ENCODE data around the gene PAPLN.
A peak's percentile ranks its signal among the peaks of the same experiment; 100 is the strongest.

The PAPLN gene

DNA sequence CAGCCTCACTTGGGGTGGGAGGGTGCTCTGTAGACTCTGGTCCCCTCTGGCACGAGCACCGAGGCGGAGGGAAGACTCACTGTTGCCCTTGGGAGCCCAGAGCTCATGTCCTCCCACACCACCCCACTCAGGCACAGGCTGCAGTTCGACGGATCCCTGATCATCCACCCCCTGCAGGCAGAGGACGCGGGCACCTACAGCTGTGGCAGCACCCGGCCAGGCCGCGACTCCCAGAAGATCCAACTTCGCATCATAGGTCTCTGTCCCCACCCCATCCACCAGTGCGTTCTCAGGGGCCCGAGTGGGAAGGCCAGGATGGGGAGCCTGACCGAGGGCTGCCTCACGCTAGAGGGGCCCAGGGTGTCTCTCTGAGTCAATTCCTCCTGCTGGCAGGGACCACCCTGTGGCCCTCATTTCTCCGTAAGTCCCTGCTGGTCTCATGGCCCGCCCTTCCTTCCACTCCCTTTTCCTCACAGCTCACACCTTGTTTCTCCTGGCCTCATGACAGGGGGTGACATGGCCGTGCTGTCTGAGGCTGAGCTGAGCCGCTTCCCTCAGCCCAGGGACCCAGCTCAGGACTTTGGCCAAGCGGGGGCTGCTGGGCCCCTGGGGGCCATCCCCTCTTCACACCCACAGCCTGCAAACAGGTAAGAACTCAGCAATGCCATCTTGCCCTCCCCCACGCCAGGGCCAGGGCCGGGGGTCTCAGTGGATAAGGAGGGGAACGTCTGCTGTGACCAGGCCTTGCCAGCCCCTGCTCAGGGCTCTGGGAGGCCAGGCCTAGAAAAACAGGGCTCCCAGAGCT, 27.0 kb downstream of the PAPLN start:
- TF ChIP-seq, protein P1, sequence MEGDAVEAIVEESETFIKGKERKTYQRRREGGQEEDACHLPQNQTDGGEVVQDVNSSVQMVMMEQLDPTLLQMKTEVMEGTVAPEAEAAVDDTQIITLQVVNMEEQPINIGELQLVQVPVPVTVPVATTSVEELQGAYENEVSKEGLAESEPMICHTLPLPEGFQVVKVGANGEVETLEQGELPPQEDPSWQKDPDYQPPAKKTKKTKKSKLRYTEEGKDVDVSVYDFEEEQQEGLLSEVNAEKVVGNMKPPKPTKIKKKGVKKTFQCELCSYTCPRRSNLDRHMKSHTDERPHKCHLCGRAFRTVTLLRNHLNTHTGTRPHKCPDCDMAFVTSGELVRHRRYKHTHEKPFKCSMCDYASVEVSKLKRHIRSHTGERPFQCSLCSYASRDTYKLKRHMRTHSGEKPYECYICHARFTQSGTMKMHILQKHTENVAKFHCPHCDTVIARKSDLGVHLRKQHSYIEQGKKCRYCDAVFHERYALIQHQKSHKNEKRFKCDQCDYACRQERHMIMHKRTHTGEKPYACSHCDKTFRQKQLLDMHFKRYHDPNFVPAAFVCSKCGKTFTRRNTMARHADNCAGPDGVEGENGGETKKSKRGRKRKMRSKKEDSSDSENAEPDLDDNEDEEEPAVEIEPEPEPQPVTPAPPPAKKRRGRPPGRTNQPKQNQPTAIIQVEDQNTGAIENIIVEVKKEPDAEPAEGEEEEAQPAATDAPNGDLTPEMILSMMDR (IDR thresholded peaks at IDR 0.05; ENCODE audit: insufficient read depth, low read depth, low read length, missing control alignments): no peak
- H3K4me3 ChIP-seq (ENCODE audit: low read depth, low read length): no peak overlapping the region
- DNase-seq (ENCODE audit: low read depth): no peak

DNA sequence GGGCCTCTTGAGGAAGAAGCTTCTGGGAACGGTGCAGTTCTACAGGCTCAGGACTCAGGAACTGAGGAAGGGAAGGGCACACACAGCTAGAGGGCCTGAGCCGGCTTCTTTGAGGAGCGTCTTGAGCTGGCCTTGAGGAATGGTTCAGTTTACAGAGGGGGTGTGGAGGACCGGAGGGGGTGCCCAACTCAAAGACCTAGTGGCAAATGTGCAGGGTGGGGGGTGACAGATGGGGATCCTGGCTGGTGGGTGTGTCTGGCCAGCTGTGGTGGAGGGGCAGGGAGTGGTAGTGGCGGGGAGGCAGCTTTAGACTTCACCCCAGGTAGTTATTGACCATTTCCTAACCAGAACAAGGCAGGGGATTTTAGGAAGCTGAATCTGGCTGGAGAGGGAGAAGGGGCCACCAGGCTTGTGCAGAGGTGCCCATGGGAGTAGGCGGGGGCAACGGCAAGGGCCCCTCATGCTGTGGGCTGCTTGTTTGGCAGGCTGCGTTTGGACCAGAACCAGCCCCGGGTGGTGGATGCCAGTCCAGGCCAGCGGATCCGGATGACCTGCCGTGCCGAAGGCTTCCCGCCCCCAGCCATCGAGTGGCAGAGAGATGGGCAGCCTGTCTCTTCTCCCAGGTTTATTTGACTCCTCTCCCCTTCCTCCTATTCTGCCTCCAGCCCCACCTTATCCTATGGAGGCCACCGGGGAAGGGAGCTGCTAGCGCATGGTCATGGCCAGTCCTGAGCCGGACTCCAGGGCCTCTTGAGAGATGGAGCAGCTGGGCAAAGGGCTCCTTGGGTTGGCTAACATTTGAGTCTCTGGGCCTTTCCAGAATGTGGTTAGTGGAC, 27.8 kb downstream of the PAPLN start:
- no peak for DNase-seq (ENCODE audit: low read depth)
- H3K4me3 ChIP-seq (ENCODE audit: low read depth, low read length): no peak overlapping the region
- TF ChIP-seq, protein P1 (IDR thresholded peaks at IDR 0.05; ENCODE audit: insufficient read depth, low read depth, low read length, missing control alignments): no peak

DNA sequence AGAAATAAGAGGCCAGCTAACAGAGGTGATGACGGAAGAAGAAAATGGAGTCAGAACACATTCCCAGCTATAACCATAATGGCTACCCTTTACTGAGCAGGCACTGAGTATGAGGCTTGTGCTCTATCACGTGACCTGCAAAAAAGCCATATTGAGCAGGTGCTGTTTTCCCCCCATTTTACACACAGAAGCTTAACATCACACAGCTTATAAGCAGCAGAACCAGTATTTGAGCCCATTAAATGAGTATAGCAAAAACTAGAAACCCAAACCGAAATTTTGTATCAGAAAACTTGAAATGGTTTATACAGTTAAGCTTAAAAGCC, 28.4 kb downstream of the PAPLN start:
- TF ChIP-seq, protein P1 (IDR thresholded peaks at IDR 0.05; ENCODE audit: insufficient read depth, low read depth, low read length, missing control alignments): no peak
- no peak for DNase-seq (ENCODE audit: low read depth)

DNA sequence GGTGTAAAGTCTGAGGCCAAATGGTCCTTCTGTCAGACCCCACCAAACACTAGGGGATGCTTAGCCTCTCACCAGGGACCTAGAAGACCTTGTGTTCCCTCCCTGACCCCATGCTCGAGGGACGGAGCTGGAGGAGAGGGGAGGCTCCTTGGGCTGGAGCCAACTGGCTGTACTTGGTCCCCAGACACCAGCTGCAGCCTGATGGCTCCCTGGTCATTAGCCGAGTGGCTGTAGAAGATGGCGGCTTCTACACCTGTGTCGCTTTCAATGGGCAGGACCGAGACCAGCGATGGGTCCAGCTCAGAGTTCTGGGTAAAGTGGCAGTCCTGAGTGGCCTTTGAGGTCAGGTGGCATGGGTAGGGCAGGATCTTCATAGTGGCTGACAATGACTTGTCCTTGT, 29.0 kb downstream of the PAPLN start:
- no peak overlapping the region for H3K4me3 ChIP-seq (ENCODE audit: low read depth, low read length)
- TF ChIP-seq, protein P1 (IDR thresholded peaks at IDR 0.05; ENCODE audit: insufficient read depth, low read depth, low read length, missing control alignments): no peak
- DNase-seq (ENCODE audit: low read depth): no peak

More for the DNA sequence above, 28.4 kb downstream of the PAPLN start:
- no peak overlapping the region for H3K4me3 ChIP-seq (ENCODE audit: low read depth, low read length)

DNA sequence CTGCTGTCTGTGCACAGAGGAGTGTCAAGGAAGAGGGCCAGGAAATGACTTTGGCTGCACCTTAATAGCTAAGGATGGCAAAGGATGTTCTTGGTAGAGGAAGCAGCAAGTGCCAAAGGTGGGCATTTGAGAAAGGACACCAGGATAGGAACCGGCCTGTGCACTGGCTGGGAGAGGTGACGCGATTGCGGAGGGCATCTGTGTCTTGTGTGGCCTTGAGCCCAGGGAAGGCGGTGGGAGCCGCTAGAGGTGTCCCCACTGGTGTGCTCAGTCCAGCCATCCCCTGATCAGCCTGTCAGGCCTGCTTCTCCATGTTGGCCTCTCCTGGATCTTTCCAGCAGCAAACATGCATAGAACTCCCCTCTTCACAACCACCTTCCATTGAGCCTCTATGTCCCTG, 30.2 kb downstream of the PAPLN start:
- H3K4me3 ChIP-seq (ENCODE audit: low read depth, low read length): no peak overlapping the region
- no peak for DNase-seq (ENCODE audit: low read depth)

DNA sequence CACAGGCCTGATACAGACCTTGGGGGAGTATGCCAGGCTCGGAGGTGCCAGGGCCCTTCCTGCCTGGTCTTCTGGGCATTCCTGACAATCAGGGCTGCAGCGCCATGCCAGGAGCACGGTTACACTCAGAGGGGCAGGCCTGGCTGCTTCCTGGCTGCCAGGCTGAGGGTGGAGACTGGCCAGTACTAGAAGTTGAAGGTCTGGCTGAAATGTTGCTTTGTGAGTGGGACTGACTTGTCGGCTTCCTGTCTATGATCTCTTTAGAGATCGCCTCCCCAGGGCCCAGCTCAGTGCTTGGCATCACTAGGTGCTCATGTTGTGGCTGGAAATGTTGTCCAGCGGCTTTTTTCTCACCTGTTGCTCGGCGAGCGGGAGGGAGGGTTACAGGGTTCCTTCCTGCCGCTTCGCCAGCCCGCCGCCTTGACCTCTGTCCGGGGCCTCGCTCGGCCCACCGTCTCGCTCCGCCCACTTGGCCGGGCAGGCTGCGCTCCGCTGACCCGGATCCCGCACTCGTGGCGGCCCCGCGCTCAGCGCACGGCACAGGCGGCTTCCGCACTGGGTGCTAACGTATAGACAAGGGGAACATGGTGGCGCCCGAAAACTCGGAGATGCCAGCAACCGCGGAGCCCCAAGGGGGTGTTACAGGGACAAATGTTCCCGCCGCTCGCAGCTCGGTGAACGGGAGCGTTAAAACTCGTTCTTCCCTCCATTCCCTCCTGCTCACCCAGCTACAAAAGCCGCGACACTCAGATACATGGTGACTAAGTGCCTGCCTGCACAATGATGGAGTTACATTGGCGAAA, 32.6 kb downstream of the PAPLN start:
- TF ChIP-seq, protein P1 (IDR thresholded peaks at IDR 0.05; ENCODE audit: insufficient read depth, low read depth, low read length, missing control alignments): no peak
- peak; percentile 80 for DNase-seq (ENCODE audit: low read depth)
- H3K4me3 ChIP-seq (ENCODE audit: low read depth, low read length): peak overlapping the region; percentile 41

More for the DNA sequence above, 30.2 kb downstream of the PAPLN start:
- TF ChIP-seq, protein P1 (IDR thresholded peaks at IDR 0.05; ENCODE audit: insufficient read depth, low read depth, low read length, missing control alignments): no peak
